Mesothelial cell of epicardium (in vitro differentiated cells): ENCODE results near the gene DNAAF9. TPM values are rescaled to one million over a fixed set of nuclear protein-coding genes. Genes with fewer than 3 reads are reported as not detected.
"Not testable (repeated sequence)": the region's sequence is repeated elsewhere in the genome, so short reads cannot be mapped to it uniquely, and the experiment has no call there.

Experiments used
- DNase-seq, 2 experiments: peaks; one replicate each; pipeline ENCODE4 v3.0.0; 2021; ENCODE audit warnings: low spot score in 2 of 2; ENCODE audit not compliant: unreplicated experiment in 2 of 2
- H3K27ac Mint-ChIP-seq: 2 replicates; pipeline ENCODE4 v1.8.0; 2021; ENCODE audit warnings: mixed read lengths
- H3K27me3 Mint-ChIP-seq: 2 replicates; pipeline ENCODE4 v1.8.0; 2021; ENCODE audit warnings: low read depth, mixed read lengths
- H3K36me3 Mint-ChIP-seq: 2 replicates; pipeline ENCODE4 v1.8.0; 2021; ENCODE audit warnings: mixed read lengths
- H3K4me1 Mint-ChIP-seq: 2 replicates; pipeline ENCODE4 v1.8.0; 2021; ENCODE audit warnings: mixed read lengths
- H3K4me3 Mint-ChIP-seq: 2 replicates; pipeline ENCODE4 v1.8.0; 2021; ENCODE audit warnings: mild to moderate bottlenecking, moderate library complexity, mixed read lengths
- H3K9me3 Mint-ChIP-seq: 2 replicates; pipeline ENCODE4 v1.8.0; 2021; ENCODE audit warnings: mixed read lengths
- CTCF ChIP-seq: fragments of 200-600 bp; sonication (generic); IDR thresholded peaks from one replicate; pipeline ENCODE4 v1.5.0; 2021; ENCODE audit warnings: antibody characterized with exemption; ENCODE audit not compliant: unreplicated experiment
- total RNA-seq: library from RNA; stranded (reverse); gene quantifications from 3 replicates; pipeline ENCODE4 v1.2.1, GENCODE V29; 2021

DNAAF9 gene
- total RNA-seq, 1 donor from 2014 or later, result 20.3 TPM

GRCh38 chr20:3421985-3422384 is 14.5 kb upstream of the DNAAF9 start:
- no peak for DNase-seq
- H3K4me3 Mint-ChIP-seq, result no peak overlapping the region
- TF ChIP-seq CTCF, result no peak
- no peaks in the 10 kb centered on the region for H3K36me3 Mint-ChIP-seq
- H3K27ac Mint-ChIP-seq, result no peak overlapping the region
- H3K9me3 Mint-ChIP-seq, result peaks cover under 1% of the 10 kb centered on the region
- no peaks in the 10 kb centered on the region for H3K27me3 Mint-ChIP-seq
- no peaks in the 10 kb centered on the region for H3K4me1 Mint-ChIP-seq

- no peaks in the 10 kb centered on the region for H3K27me3 Mint-ChIP-seq
- no peak overlapping the region for H3K4me3 Mint-ChIP-seq
- no peak overlapping the region for H3K27ac Mint-ChIP-seq
- no peak for DNase-seq
- no peaks in the 10 kb centered on the region for H3K36me3 Mint-ChIP-seq
- no peaks in the 10 kb centered on the region for H3K4me1 Mint-ChIP-seq
- TF ChIP-seq CTCF, result no peak
- H3K9me3 Mint-ChIP-seq, result peaks cover 9% of the 10 kb centered on the region
Measured at GRCh38 chr20:3420211-3420707, 12.8 kb upstream of the DNAAF9 start.

- H3K27me3 Mint-ChIP-seq, result not testable (repeated sequence)
Measured at GRCh38 chr20:3418161-3418560, 10.7 kb upstream of the DNAAF9 start.

GRCh38 chr20:3414122-3414521 is 6.7 kb upstream of the DNAAF9 start:
- no peak overlapping the region for H3K4me3 Mint-ChIP-seq
- no peak overlapping the region for H3K27ac Mint-ChIP-seq
- peaks cover 3% of the 10 kb centered on the region for H3K27me3 Mint-ChIP-seq
- no peaks in the 10 kb centered on the region for H3K36me3 Mint-ChIP-seq
- TF ChIP-seq CTCF, result no peak
- no peak for DNase-seq
- H3K4me1 Mint-ChIP-seq, result no peaks in the 10 kb centered on the region
- peaks cover 12% of the 10 kb centered on the region for H3K9me3 Mint-ChIP-seq

More at GRCh38 chr20:3418161-3418560, 10.7 kb upstream of the DNAAF9 start:
- H3K36me3 Mint-ChIP-seq, H3K4me1 Mint-ChIP-seq, H3K4me3 Mint-ChIP-seq, DNase-seq, H3K27ac Mint-ChIP-seq, H3K9me3 Mint-ChIP-seq: not testable (repeated sequence)

GRCh38 chr20:3413393-3413889 is 6.0 kb upstream of the DNAAF9 start:
- peaks cover 5% of the 10 kb centered on the region for H3K4me1 Mint-ChIP-seq
- no peak overlapping the region for H3K27ac Mint-ChIP-seq
- no peak for DNase-seq
- no peak for TF ChIP-seq CTCF
- no peaks in the 10 kb centered on the region for H3K36me3 Mint-ChIP-seq
- H3K27me3 Mint-ChIP-seq, result peaks cover 3% of the 10 kb centered on the region
- no peak overlapping the region for H3K4me3 Mint-ChIP-seq
- H3K9me3 Mint-ChIP-seq, result peaks cover 12% of the 10 kb centered on the region

GRCh38 chr20:3412600-3413392 is 5.3 kb upstream of the DNAAF9 start:
- H3K9me3 Mint-ChIP-seq, result peaks cover 12% of the 10 kb centered on the region
- peaks cover 7% of the 10 kb centered on the region for H3K4me1 Mint-ChIP-seq
- no peaks in the 10 kb centered on the region for H3K36me3 Mint-ChIP-seq
- H3K27ac Mint-ChIP-seq, result no peak overlapping the region
- TF ChIP-seq CTCF, result no peak
- DNase-seq, result no peak
- H3K4me3 Mint-ChIP-seq, result no peak overlapping the region
- H3K27me3 Mint-ChIP-seq, result peaks cover 3% of the 10 kb centered on the region
